Measurements from ENCODE around the gene POLR2L.

DNA sequence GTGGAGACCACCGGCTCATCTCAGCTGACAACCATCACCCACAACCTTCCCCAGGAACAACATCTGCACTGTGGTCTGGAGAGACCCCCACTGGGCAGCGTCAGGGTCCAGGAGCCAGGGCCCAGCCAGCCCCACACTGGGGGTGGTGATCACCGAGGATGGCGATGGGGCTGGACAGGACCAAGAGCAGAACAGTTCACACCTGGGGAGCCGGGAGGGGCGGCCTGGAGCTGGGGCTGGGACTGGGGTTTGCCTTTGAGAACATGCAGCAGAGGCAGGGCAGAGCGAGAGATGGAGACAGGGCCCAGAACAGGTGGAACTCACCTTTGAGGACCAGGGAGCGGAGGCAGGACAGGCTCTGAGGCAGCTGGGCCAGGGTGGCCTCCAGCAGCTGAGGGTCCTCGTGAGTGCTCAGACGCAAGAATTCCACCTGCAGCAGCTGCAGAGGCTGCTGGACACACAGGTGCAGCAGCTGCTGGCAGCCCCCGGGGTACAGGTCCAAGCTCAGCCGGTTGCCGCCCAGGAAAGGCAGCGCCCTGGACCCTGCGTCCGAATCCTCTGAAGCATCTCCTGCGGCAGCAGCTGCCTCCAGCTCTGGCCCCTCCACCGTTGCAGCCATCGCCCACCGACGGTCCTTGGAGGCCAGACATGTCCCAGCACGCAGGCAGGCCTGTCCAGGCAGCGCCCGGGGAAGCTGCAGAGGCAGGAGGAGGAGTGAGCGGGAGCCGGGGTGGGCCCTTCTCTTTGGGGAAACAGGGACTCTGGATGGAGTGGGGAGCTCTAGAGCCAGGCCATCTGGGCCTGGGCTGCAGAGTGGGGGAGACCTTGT lies 38.3 kb downstream of the POLR2L start:
- TF ChIP-seq, protein P1, sequence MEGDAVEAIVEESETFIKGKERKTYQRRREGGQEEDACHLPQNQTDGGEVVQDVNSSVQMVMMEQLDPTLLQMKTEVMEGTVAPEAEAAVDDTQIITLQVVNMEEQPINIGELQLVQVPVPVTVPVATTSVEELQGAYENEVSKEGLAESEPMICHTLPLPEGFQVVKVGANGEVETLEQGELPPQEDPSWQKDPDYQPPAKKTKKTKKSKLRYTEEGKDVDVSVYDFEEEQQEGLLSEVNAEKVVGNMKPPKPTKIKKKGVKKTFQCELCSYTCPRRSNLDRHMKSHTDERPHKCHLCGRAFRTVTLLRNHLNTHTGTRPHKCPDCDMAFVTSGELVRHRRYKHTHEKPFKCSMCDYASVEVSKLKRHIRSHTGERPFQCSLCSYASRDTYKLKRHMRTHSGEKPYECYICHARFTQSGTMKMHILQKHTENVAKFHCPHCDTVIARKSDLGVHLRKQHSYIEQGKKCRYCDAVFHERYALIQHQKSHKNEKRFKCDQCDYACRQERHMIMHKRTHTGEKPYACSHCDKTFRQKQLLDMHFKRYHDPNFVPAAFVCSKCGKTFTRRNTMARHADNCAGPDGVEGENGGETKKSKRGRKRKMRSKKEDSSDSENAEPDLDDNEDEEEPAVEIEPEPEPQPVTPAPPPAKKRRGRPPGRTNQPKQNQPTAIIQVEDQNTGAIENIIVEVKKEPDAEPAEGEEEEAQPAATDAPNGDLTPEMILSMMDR (IDR thresholded peaks at IDR 0.05; ENCODE audit: low read length), result no peak
- TF ChIP-seq EZH2 (optimal IDR thresholded peaks at IDR 0.05; ENCODE audit: low read depth, low read length), result no peak
- no peak for TF ChIP-seq EZH2phosphoT487 (IDR thresholded peaks at IDR 0.05; ENCODE audit: low read length)
